C1 segment of cervical spinal cord (tissue), 14 donors: ENCODE results near the gene SMURF1.

ENCODE experiments used
- DNase-seq, 14 donors: peaks; one replicate each; lab custom pipeline; 2025; lab: John Stamatoyannopoulos, UW

SMURF1 gene

GRCh38 chr7:99029466-99030435 is 114.2 kb downstream of the SMURF1 start:
- DNase-seq = no peak

DNA sequence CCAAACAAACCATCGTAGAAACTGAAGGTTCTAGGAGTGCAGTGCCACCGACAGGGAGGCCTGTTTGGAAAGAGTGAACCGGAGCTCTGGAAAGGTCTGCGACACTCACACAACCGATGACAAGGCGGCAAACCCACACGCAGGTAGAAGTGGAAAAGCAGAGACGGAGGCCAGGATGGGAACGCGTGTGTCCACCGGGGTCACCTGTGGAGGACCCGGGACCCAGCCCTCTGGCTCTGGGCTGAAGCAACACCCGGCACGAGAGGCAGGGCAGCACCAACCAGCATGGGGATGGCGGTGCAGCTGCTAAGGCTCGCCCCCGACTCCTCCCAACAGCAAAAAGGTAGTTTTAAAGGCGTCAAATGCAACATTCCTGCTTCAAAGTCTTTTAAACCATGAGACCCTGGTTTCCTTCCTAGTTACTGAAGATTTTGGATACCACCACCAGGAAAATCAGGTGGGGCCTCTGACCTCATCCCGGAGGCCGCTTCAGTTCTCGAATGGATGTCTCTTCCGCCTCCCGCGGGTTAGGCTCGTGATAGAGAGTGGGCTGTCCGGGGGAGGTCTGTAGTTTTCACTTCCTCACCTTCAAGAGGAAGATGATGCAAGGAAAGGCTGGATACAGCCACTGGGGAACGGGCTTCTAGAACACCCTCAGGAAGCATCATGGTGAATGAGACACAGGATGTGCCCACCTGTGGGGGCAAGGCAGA is 115.5 kb downstream of the SMURF1 start:
- no peak for DNase-seq

- DNase-seq = no peak
These were observed 116.1 kb downstream of the SMURF1 start for GRCh38 chr7:99027841-99028240.

GRCh38 chr7:99027241-99027640 is 116.7 kb downstream of the SMURF1 start:
- no peak for DNase-seq

DNA sequence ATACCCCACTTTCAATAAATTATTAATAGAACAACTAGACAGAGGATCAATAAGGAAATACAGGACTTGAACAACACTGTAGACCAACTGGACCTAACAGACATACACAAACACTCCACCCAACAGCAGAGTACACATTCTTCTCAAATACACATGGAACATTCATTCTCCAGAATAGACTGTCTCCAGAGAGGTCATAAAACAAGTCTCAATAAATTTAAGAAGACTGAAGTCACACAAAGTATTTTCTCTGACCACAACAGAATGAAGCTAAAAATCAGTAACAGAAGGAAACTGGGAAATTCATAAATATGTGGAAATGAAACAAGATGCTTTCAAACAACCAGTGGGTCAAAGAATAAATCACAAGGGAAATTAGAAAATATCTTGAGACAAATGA is 119.8 kb downstream of the SMURF1 start:
- DNase-seq = no peak

DNA sequence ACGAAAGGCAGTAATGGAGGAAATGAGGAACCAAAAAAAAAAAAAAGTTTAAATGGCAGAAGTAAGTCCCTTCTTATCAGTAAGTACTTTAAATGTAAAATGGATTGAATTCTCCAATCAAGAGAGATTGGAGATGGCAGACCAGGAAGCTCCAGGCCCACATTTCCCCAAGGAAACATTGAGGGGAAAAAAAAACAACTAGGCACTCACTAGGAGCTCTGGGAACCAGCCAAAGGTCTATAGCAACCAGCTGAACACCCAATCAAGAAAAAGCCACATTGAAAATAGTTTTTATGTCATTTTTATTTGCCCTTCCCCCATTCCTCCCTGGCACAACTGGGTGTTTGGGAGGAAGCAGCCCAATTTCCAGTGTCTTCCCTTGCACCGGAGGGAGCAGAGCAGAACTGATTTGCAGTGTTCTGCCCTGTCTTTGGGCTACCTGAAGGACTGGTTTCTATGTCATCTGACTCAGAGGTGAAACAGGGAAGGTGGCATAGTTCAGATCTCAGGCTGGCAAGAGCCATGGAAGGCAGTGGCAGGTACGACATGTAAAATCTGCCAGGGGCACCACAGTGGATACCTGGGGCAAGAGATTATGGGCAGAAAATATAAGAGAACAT is 121.9 kb downstream of the SMURF1 start:
- no peak for DNase-seq

- DNase-seq = no peak
These were observed 123.5 kb downstream of the SMURF1 start for GRCh38 chr7:99020413-99020715.

GRCh38 chr7:99019523-99020412 is 124.1 kb downstream of the SMURF1 start:
- no peak for DNase-seq

GRCh38 chr7:99016196-99016595 is 127.7 kb downstream of the SMURF1 start:
- no peak for DNase-seq

DNA sequence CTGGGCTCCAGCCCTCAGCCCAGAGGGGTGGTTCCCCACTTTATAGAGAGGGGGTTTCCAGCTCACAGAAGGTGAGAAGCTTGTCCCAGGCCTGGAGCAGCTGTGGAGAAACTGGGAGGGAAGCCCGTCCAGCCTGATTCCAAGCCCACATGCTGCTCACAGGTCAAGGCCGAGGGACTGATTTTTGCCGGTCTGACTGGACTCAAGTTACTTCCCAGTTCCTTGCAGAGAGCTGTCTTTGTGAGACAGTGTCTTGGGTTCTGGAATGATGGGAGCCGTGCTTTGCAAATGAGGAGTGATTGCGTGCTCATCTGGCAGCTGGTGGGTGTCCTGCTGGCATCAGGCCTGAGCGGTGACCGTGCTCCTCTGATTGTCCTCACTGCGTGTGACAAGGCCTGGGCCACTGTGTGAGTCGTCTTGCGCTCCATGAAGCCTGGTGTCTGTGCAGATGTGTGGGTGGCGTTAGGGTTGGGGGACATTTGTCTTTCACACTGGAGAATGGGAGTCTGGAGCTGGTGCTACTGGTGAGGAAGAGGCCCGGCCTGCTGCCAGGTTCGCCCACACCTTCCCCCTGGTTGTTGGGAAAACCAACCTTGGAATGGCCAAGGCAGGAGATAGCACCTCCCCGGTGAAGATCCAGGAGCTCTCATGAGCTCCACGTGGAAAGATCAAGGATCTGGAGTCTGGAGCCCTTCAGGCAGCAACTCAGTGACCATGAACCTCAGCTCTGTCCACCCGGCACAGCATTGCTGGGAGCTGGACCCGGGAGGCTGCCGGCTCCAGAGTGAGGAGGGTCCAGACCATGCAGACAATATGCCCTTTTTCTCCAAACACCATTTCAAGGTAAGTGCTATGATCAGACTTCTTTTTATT is 129.6 kb downstream of the SMURF1 start:
- no peak for DNase-seq

- DNase-seq = no peak
These were observed 130.4 kb downstream of the SMURF1 start for GRCh38 chr7:99013266-99014112.

GRCh38 chr7:99012722-99013121 is 131.2 kb downstream of the SMURF1 start:
- DNase-seq = no peak

DNA sequence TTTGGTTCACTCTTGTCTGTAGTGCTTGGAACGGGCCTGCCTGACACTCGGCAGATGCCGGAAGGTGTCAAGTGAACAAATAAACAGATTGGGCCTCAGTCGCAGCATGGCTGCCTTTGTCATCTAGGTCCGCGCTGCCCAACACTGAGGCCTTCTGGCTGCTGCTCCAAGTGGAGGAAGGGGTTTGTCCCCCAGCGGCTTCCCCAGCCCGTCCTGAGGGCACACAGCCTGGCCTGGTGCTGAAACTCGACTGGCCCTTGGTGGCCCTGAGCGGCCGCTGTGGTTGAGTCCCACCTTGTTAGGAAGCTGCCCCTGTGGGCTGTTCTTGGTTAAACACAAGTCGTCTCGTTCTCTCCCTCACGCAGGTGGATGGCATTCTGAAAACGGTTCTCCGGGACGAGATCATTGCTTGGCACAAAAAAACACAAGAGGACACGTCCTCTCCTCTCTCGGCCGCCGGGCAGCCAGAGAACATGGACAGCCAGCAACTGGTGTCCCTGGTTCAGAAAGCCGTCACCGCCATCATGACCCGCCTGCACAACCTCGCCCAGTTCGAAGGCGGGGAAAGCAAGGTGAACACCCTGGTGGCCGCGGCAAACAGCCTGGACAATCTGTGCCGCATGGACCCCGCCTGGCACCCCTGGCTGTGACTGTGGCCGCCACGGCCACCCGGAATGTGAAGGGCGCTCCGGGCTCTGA is 132.1 kb downstream of the SMURF1 start:
- no peak for DNase-seq

DNA sequence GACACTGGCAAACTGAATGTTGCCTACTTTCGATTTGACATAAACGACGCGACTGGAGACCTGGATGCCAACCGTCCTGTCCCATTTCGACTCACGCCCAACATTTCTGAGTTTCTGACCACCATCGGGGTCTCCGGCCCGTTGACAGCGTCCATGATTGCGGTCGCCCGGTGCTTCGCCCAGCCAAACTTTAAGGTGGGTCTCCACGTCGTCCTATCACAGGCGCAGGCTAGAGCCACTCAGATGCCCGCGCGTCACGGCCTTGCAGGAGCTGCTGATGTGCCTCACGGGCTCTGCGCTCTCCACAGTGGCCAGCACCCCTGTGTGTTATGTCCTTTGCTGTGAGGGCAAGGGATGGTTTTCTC is 132.6 kb downstream of the SMURF1 start:
- no peak for DNase-seq

DNA sequence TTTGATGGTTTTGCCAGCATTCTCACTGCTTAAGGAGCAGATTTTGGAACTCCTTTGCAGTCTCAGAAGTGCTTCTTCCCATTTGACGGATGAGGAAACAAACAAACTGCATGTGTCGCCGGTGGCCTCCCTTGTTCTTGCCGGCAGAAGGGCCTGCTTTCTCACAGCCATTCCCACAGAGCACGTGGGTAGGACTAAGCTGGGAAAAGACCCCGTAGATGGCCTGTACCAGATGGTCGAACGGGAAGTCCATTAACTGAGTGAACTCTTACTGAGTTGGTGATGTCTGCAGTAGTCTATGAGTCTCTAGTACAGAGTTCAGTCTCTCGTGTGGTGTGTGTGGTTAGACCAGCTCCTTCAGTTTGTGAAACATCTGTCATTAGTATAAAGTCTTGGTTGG is 133.6 kb downstream of the SMURF1 start:
- DNase-seq = no peak

- no peak for DNase-seq
These were observed 134.9 kb downstream of the SMURF1 start for GRCh38 chr7:99008921-99009530.

DNA sequence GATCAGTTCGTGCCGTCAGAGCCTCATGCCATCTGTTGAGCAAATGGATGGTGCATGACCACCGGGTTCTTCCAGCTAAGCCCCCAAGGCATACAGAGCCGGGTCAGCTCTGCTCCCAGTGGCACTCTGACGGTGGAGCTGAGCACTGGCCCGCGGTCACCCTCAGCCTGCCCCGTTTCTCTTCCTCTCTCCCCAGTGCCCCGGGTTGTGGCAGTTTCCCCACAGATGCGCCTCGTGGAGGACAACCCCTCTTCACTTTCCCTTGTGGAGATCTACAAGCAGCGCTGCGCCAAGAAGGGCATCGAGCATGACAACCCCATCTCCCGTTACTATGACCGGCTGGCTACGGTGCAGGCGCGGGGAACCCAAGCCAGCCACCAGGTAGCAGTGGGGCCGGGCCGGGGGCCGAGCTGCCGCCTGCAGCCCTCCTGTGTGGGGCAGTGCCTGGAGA is 135.7 kb downstream of the SMURF1 start:
- no peak for DNase-seq

DNA sequence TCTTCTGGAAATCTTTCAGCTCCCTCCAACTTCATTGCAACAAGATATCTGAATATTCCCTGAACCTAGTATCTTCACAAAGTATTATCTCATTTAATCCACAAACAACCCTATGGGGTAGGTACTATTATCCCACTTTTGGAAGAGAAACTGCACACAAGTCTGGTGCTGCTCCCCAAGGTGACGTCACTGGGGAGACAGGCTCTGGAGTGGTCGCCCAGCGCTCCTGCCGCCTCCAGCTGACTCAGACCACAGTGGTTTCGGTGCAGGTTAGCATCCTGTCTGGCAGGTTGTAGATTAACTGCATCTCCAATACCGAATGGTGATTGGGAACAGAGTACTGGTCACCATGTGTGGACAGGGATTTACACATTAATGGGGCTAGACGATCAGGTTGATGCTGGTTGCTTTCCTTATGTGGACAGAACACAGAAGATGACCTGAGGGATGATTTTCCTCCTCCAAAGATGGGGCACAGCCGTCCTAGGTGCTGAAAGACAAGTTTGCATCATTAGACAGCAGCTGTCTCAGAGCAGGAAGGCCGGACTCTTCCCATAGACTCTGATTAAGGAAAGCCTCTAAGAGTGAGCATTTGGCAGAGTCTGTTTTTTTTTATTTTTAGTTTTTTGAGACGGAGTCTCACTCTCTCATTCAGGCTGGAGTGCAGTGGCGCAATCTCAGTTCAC is 137.0 kb downstream of the SMURF1 start:
- no peak for DNase-seq
